Stimulated activated CD4-positive, alpha-beta T cell treated with anti-CD3 and anti-CD28 coated beads, Interleukin-2, amount 100 ng/mL, for 24 hours (primary cell): Measurements from ENCODE around the gene PTPN6.
"Not testable (repeated sequence)": the region's sequence is repeated elsewhere in the genome, so short reads cannot be mapped to it uniquely, and the experiment has no call there.

Experiments
- DNase-seq, 2 donors: peaks; one replicate each; pipeline ENCODE4 v3.0.0-alpha.2; 2020

The PTPN6 gene

DNA sequence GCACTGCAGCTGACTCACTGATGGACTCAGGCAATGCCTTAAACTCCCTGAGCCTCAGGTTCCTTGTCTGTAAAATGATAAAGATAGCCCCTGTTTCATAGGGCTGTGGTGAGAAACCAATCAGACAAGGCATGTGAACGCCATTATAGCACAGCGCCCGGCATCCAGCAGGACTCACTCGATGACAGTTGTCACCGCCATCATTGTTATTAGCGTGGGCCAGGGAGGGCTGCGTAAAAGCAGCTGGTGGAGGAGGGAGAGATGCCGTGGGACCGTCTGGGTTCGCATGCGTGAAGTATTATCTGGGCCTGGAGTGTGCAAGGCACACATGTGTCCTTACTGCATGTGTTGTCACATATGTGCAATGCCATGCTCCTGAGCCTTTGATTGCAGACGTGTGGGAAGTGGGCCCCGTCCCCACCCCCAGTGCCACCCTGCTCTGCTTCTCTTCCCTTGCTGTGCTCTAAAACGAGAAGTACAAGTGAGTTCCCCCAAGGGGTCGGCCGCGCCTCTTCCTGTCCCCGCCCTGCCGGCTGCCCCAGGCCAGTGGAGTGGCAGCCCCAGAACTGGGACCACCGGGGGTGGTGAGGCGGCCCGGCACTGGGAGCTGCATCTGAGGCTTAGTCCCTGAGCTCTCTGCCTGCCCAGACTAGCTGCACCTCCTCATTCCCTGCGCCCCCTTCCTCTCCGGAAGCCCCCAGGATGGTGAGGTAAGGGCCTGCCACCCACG is at the start of gene PTPN6:
PTPN6 (plus strand) TSS at position 546 of the 730 bp plus-strand sequence; CDS start at position 703, 157 bp downstream.
- peak; percentile 64 to 75 for DNase-seq

DNA sequence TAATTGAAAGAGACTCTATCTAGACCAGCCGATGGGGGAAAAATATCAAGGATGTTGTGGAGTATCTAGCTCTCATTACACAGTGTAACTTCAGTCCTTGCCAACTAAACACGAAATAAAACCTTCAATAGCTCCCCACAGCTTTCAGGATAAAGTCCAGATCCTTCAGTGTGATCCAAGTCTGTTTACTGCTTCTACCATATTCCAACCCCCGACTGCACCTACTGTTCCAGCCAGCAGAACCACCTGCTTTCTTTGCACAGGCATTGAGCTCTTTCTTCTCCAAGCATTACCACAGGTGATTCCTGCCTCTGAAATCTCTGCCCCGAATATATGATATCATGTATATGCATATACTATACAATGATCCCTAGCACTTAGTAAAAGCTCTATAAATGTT is 48.7 kb upstream of the PTPN6 start:
- DNase-seq: no peak

DNA sequence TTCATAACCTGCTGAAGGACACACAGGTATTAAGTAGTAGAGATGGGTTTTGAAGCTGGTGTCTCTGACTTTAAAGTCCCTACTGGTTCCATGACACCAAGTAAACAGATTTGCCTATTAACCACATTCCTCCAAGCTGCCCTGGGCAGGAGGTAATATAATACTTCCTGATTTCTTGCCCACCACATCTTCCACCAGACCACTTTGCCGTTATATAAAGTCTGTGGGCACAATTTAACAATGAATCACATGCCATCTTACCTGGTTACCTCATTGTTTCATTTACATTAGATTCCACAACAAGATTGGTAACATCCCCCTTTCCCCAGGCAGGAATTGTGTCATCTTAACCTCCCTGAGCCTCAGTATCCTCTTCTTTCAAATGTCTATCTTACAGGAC is 47.4 kb upstream of the PTPN6 start:
- DNase-seq: no peak

DNA sequence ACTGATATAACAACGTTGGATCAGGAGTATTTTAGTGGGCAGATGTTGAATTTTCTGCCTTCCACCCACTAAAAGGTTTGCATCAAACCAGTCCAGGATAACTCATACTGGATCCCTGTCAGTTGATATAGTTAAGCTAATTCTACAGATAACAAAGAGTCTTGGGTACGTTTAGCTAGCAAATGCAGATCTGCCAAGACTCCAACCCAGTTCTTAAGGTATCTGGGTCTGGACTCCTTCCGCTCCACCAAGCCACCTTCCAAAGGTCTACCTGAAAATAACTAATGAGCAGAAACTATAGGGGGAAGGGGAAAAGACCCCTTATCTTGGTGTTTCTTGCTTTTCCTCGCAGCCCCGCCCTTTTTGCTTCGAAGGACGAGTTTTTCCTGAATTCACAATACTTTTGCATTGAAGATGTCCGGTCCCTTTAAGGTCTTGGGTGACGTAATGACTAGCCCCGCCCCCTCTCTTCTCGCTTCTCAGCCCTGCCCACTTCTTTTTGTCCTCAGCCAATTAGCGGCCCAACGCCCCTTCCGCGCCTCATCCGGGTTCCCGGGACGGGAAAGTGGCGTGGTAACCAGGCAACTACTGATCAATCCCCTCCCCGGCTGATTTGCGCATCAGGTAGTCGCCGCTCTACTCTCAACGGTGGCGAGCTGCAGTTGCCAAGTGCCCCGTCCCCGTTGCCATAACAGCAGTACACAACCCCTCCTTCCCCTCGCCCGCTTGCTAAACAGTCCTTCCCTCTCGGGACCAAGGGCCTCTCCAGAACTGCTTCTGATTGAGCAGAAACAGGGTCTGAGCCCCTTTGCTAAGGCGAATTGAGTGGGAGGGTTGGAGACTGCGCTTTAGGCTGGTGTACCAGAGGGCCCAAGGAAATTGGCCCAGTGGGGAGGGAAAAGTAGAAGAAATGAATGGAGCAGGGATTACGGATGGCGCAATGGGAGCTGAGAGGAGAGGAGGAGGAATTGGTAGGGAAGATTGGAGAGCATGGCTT is 46.6 kb upstream of the PTPN6 start, which contains the start of gene LRRC23:
LRRC23 (plus strand) TSS at position 543 of the 997 bp plus-strand sequence. CDS start 812 bp downstream, outside the sequence.
- peak; percentile 98 for DNase-seq

DNA sequence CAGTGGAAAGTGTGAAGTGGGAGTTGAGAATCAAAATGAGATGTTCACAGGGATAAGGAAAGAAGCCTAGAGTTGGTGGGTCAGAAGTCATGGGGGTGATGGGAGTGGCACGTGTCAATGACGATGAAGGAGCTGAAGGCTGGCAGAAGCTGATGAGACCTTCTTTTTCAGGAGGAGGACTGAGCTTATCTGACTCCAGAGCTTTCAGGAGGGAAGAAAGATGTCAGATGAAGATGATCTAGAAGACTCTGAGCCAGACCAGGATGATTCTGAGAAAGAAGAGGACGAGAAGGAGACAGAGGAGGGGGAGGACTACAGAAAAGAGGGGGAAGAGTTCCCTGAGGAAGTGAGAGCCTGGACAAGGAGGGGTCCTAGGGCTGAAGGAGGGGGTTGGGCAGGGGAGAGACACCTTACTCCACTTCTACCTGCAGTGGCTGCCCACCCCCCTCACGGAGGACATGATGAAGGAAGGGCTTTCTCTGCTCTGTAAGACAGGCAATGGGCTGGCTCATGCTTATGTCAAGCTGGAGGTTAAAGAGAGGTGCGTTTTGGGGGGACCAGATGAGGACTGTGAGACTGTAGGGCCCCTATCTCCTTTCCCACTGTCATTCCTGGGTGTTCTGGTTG is 45.6 kb upstream of the PTPN6 start:
- DNase-seq: no peak

DNA sequence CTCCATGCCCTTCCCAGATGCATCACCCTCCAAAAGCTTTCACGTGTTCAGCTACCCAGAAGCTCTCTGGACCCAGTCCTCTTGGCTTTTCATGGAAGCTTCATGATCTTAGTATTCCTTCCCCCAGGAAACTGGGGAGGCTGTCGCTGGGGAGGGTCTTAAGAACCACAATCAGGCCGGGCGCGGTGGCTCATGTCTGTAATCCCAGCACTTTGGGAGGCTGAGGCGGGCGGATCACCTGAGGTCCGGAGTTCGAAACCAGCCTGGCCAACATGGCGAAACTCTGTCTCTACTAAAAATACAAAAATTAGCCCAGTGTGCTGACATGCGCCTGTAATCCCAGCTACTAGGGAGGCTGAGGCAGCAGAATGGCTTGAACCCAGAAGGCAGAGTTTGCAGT is 43.0 kb upstream of the PTPN6 start:
- DNase-seq: not testable (repeated sequence)

DNA sequence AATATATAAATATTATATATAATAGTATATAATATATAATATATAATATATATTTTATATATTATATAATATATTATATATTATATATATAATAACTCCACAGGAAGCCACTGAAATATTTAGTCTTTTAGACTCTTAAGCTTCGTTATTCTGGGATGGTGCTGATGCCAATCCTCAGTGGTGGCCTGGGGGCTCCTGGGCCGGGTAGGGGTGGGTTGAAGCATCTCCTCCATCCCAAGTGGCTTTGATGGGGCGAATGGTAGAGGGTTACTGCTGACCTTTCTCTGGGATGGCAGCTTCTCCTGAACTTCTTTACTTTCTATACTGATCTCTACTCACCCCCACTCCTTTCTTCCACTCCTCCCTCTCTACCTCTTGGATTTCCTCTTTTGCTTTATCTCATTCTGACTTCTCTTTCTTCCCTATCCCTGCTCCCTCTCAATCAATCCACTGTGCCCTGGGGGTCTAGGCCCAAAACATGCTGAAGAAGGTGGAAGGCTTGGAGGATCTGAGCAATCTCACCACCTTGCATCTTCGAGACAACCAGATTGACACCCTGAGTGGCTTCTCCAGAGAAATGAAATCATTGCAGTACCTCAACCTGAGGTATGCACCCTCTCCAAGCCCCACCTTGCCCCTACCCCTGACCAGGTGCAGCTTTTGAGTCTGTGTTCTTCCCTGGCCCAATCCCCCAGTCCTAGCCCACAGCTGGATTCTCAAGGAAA is 41.6 kb upstream of the PTPN6 start:
- DNase-seq: no peak

DNA sequence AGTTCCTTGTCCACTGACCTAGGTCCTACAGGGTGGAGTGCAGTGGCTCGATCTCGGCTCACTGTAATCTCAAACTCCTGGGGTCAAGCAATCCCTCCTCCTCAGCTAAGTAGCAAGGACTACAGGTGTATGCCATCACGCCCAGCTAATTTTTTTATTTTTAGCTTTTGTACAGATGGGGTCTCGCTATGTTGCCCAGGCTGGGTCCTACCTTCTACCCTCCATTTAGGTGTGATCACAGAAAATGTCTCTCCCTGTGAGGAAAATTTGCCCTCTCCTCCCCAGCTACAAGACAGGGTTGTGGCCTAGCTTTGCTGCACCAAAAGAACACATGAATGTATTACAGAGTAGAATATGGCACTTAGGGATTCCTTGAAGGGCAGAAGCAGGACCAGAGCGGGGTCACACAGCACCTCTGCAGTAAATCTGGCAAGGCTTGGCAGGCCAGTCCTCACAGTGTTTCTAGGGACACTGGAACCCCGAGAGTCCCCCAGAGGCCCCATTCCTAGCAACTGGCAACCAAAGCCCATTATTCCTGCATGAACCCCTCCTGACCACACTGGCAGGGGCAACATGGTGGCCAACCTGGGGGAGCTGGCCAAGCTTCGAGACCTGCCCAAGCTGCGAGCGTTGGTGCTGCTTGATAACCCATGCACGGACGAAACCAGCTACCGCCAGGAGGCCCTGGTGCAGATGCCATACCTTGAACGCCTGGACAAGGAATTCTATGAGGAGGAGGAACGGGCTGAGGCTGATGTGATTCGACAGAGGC is 38.8 kb upstream of the PTPN6 start:
- no peak for DNase-seq

DNA sequence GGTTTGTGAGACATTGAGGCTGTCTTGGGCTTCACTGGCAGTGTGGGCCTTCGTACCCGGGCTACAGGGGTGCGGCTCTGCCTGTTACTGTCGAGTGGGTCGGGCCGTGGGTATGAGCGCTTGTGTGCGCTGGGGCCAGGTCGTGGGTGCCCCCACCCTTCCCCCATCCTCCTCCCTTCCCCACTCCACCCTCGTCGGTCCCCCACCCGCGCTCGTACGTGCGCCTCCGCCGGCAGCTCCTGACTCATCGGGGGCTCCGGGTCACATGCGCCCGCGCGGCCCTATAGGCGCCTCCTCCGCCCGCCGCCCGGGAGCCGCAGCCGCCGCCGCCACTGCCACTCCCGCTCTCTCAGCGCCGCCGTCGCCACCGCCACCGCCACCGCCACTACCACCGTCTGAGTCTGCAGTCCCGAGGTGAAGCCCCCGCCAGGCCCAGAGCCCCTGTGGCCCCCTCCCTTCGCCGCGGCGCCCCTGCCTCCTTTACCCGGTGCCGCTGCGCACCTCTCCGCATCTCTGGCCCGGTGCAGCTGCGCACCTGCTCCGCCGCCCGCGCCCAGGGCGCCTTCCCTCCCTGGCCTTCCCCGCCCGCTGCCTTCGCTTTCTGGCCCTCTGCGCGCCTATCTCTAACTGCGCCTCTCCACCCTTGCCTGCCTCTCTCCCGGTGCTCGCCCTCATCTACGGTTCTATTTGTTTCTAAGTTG is 36.8 kb upstream of the PTPN6 start, which contains the start of gene ENO2:
ENO2 (plus strand) TSS at position 335 of the 701 bp plus-strand sequence. CDS start 1,253 bp downstream, outside the sequence.
- DNase-seq: peak; percentile 84 to 85

DNA sequence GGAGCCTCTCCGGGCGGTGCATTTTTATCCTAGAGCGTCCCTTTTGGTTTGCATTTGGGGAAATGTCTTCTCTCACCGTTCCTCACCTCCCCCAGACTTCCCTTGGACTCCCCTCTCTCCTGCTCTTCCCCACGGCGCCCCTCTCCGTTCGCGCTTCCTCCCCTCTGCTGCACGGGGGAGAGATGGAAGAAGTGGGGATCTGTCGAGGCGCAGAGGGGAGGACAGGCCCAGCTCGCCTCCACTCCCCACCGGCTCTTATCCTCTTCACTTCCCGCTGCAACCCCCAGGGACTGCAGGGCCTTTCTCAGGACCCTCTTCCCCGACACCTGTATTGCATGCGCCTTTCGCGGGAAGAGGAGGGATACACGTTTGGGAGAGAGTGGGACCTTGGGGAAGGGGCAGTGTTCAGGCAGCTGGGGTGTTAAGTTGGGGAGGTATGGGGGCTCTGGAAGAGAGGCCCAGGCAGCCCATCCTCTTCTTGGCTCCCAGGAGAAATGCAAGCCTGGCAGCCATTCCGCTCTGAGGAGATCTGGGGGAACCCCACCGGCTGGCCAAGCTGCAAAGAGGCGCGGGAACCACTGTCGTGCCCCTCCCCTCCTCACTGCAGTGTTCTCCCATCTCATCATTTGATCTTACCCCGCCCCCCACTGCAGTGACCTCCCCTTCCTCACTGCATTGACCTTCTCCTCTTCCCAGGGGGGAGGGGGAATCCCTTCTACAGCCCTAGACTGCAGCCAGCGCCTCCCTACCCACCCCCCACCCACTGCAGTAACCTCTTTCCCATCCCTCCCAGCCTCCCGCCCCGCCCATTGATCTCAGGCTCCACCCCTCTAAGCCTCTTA is 36.0 kb upstream of the PTPN6 start:
- peak in 1 of 2 donors; percentile 55 for DNase-seq

DNA sequence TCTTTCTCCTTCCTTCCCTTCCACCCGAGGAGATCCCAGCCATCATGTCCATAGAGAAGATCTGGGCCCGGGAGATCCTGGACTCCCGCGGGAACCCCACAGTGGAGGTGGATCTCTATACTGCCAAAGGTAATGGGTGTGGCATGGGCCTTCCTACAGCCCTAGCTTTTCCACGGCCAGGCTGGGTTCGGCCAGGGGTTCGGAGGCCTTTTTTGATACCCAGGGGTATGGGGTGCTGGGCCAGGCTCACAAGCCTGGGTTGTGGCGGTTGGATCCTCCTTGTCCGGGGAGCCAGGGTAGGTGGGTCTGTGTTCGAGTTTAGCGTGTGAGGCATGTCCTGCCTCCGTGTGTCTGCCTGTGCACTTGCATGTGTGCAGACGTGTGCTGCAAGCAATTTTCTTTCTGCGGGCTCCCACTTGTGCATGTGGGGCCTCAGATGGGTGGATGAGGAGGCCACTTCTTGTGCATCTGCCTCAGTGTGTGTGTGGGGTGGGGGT is 35.3 kb upstream of the PTPN6 start:
- no peak for DNase-seq

DNA sequence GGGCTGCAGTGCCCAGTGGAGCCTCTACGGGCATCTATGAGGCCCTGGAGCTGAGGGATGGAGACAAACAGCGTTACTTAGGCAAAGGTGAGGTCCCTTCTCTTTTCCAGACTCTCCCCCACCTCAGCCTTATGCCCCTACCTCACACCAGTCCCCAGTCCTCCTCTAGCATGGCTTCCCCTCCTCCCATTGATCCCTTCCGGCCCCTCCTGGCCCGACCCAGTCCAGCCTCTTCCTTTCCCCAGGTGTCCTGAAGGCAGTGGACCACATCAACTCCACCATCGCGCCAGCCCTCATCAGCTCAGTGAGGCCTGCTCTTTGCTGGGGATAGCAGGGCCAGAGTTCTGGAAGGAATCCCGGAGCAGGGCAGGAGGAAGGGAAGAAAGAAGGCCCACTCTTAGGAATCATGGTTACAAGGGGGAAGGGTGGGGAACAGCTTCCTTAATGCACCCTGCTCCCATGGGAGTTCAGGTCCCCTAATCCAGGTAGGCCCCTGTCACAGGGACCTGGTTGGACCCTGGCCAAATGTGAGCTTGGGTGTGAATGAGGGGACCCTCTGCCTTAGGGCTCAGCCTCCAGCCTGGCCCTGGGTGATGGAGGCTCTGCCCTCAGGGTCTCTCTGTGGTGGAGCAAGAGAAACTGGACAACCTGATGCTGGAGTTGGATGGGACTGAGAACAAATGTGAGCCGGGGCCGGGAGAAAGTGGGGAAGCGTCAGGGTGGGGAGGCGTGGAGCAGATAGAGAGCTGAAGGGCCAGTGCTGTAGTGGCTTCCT is 34.5 kb upstream of the PTPN6 start:
- DNase-seq: no peak

DNA sequence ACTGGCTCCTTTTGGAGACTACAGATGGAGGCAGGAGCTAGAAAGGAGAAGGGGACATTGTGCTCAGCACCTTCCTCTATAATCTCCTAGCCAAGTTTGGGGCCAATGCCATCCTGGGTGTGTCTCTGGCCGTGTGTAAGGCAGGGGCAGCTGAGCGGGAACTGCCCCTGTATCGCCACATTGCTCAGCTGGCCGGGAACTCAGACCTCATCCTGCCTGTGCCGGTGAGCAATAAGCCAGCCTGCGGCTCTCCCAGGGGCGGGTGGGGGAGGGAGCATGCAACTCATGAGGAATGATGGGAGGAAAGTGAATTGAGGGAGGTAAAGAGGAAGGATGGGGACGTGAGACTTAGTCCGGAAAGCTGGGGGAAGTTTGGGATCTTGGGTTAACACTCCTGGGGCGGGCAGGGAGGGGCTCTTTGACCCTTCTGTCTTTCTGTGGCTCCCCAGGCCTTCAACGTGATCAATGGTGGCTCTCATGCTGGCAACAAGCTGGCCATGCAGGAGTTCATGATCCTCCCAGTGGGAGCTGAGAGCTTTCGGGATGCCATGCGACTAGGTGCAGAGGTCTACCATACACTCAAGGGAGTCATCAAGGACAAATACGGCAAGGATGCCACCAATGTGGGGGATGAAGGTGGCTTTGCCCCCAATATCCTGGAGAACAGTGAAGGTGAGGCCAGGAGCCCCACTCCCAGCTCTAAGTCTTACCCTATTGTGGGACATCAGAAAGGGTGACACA is 33.5 kb upstream of the PTPN6 start:
- no peak for DNase-seq

DNA sequence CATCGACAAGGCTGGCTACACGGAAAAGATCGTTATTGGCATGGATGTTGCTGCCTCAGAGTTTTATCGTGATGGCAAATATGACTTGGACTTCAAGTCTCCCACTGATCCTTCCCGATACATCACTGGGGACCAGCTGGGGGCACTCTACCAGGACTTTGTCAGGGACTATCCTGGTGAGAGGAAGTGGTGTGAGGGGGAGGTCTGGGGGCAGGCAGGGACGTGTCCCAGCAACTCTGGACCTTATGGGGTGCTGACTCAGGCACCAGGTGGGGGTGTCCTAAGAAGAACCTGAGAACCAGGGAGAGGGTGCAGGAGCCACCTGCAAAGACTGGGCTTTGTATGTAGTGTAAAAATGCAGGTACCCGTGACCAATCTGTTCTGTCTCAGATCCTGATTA is 31.6 kb upstream of the PTPN6 start:
- no peak for DNase-seq

DNA sequence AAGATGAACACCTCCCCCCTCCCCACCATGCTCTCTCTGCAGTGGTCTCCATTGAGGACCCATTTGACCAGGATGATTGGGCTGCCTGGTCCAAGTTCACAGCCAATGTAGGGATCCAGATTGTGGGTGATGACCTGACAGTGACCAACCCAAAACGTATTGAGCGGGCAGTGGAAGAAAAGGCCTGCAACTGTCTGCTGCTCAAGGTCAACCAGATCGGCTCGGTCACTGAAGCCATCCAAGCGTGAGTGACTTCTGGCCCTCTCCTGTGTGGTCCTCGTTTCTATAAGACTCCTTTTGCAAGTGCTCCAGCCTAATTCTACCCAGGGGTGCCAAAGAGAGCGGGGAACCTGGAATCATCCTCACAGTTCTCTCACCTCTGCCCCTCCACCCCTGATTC is 29.6 kb upstream of the PTPN6 start:
- DNase-seq: no peak

DNA sequence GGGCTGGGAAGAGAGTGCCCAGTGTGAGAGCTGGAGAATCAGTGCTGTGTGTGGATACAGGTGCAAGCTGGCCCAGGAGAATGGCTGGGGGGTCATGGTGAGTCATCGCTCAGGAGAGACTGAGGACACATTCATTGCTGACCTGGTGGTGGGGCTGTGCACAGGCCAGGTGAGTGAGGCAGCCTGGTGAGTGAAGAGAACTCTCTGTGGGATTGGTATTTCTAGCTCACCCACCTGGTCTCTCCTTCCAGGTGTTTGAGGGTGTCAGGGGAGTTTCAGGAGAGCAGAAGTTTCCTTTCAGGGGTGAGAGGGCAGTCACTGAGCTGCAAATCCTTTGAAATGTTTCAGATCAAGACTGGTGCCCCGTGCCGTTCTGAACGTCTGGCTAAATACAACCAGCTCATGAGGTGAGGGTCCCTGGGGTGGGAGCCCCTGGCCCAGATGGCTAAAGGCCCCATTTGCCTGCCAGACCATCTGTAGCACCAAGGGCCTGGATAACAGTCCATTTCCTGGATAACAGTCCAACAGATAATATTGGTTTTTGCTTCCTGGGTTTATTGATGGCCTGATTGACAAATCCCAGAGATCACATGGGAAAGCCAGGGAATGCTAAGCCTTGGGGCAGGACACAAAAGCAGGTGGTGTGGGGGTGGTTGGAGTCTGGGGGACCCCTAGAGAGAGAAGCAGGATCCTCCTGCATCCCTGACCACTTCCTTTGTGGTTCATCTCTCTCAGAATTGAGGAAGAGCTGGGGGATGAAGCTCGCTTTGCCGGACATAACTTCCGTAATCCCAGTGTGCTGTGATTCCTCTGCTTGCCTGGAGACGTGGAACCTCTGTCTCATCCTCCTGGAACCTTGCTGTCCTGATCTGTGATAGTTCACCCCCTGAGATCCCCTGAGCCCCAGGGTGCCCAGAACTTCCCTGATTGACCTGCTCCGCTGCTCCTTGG is 28.9 kb upstream of the PTPN6 start:
- DNase-seq: no peak
